GM12892 (cell line): ENCODE results near the gene C1QTNF1.

Source experiments
- POLR2A ChIP-seq: IDR thresholded peaks from 2 replicates; pipeline ENCODE4 v1.6.1; 2011; ENCODE audit warnings: low read depth, low read length, control low read depth
- POLR2AphosphoS5 ChIP-seq: IDR thresholded peaks from 2 replicates; pipeline ENCODE4 v1.6.1; 2011; ENCODE audit warnings: low read depth, low read length, control low read depth
- TAF1 ChIP-seq: IDR thresholded peaks from 2 replicates; pipeline ENCODE4 v1.6.1; 2011; ENCODE audit warnings: low read depth, mild to moderate bottlenecking, control low read depth, low read length, borderline replicate concordance

DNA sequence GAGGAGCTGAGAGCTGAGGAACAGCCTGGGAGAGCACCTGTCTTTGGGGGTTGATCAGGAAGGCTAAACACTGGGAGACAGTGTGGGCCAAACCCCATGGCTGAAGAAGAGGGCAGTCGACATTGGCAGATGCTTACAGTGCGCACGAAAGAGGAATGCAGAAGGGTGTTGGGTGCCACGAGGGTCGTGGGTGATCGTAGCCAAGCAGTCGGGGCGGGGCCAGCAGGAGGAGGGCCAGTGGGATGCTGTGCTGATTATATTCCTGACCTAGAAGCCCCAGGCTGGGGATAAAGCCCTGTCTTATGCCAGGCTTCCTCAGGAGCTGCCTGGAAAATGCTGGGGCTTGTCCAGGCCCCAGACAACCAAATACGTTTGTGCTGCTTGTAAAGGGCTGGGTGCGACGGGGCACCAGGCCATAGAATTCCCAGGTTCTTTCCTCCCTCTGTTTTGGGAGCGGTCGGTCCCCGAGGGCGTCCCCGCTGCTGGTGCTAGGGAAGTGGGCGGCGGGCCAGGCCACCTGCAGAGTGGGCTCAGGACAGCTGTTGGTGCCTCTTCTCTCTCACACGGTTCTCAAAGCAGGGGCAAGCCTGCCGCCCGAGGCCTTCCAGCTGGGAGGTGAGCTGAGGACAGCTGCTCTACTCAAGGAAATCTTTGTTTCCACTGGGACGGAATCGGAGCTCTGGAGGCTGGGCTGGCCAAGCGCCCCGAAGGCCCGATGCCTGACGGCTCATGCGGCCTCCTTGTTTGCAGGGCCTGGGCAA, 10.0 kb downstream of the C1QTNF1 start:
- TF ChIP-seq POLR2AphosphoS5 (no peak), POLR2A (no peak), TAF1 (no peak)
